GM18873 (cell line): ENCODE measurements around the gene PABPC1L2B.
"Not testable (repeated sequence)": the region's sequence is repeated elsewhere in the genome, so short reads cannot be mapped to it uniquely, and the experiment has no call there.

Source experiments
- ATAC-seq: cut with Tn5 transposase; IDR thresholded peaks from one replicate; pipeline ENCODE4 v1.9.1; 2021; ENCODE audit warnings: mild to moderate bottlenecking, moderate library complexity, moderate number of reproducible peaks; ENCODE audit not compliant: unreplicated experiment, low FRiP score

Gene PABPC1L2B

GRCh38 chrX:73002733-73003132 is at the start of gene PABPC1L2B:
PABPC1L2B (plus strand) TSS chrX:73002939; CDS start chrX:73003643, 704 bp downstream.
- ATAC-seq = not testable (repeated sequence)

DNA sequence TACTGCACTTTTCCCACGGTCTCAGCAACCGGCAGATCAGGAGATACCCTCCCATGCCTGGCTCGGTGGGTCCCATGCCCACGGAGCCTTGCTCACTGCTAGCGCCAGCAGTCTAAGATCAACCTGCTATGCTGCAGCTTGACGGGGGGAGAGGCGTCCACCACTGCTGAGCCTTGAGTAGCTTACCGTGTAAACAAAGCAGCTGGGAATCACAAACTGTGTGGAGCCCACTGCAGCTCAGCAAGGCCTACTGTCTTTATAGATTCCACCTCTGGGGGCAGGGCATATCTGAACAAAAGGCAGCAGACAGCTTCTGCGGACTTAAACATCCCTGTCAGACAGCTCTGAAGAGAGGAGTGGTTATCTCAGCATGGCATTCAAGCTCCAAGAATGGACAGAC is 42.8 kb upstream of the PABPC1L2B start:
- ATAC-seq = not testable (repeated sequence)

GRCh38 chrX:72971859-72972258 is 30.9 kb upstream of the PABPC1L2B start:
- ATAC-seq = not testable (repeated sequence)

- not testable (repeated sequence) for ATAC-seq
These were observed 27.9 kb upstream of the PABPC1L2B start for GRCh38 chrX:72974885-72975284.

GRCh38 chrX:72980894-72981469 is 21.8 kb upstream of the PABPC1L2B start:
- not testable (repeated sequence) for ATAC-seq

DNA sequence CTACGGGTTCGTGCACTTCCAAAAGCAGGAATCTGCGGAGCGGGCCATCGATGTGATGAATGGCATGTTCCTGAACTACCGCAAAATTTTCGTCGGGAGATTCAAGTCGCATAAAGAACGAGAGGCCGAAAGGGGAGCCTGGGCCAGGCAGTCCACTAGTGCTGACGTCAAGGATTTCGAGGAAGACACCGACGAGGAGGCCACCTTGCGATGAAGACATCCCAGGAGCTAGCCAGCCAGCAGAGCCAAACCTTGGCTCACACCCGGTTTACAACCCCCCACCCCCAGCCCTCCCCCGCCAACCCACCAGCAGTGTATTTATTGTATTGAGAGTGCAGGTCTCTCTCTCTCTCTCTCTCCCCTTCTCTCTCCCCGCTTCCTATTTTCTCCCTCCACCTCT is 1.3 kb downstream of the PABPC1L2B start:
- not testable (repeated sequence) for ATAC-seq

DNA sequence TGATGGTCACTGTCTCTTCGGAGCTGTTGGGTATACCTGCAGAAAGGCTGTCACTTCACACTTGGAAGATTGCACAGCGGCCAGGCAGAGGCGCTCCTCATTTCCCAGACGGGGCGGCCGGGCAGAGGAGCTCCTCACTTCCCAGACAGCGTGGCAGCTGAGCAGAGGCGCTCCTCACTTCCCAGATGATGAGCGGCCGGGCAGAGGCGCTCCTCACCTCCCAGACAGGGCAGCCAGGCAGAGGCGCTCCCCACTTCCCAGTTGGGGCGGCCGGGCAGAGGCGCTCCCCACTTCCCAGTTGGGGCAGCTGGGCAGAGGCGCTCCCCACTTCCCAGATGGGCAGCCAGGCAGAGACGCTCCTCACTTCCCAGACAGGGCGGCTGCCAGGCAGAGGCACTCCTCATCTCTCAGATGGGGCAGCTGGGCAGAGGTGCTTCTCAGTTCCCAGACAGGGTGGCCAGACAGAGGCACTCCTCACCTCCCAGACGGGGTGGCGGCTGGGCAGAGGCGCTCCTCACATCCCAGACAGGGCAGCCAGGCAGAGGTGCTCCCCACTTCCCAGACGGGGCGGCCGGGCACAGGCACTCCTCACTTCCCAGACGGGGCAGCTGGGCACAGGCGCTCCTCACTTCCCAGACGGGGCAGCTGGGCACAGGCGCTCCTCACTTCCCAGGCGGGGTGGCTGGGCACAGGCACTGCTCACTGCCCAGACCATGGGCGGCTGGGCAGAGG is 18.8 kb downstream of the PABPC1L2B start:
- no peak for ATAC-seq

DNA sequence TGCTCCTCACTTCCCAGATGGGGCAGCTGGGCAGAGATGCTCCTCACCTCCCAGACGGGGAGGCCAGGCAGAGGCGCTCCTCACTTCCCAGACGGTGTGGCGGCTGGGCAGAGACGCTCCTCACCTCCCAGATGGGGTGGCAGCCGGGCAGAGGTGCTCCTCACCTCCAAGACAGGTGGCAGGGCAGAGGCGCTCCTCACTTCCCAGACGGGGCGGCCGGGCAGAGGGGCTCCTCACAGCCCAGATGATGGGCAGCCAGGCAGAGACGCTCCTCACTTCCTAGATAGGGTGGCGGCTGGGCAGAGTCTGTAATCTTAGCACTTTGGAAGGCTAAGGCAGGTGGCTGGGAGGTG is 19.3 kb downstream of the PABPC1L2B start:
- ATAC-seq = not testable (repeated sequence)

GRCh38 chrX:73028876-73029275 is 26.1 kb downstream of the PABPC1L2B start:
- ATAC-seq = no peak
